HG03196 (cell line): ENCODE results near the gene LGALS8.
"Not testable (repeated sequence)": the region's sequence is repeated elsewhere in the genome, so short reads cannot be mapped to it uniquely, and the experiment has no call there.

Experiments
- ATAC-seq: cut with Tn5 transposase; IDR thresholded peaks from one replicate; pipeline ENCODE4 v1.9.1; 2021; ENCODE audit not compliant: unreplicated experiment

Gene LGALS8

DNA sequence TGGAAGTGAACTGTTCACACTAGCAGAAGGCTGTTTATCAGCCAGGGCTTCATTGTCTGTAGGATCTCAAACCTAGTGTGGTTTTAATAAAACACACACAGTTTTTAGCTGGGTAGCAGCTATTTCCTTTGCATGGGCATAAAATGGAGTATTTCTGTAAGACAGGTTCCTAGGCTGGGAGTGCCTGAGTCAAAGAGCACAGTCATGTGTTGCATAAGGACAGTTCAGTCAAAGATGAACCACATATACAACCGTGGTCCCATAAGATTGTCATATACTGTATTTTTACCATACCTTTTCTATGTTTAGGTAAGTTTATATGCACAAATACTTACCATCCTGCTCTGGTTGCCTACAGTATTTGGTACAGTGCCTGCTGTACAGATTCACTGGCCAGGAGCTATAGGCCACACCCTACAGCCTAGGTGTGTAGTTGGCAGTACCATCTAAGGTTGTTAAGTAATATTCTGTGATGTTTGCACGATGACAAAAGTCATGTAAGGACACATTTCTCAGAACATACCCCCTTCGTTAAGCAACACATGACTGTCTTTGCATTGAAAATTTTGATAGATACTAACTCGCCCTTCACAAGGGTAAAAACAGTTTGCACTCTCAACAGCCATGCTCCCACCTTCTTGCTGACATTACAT, 17.2 kb downstream of the LGALS8 start:
- no peak for ATAC-seq

DNA sequence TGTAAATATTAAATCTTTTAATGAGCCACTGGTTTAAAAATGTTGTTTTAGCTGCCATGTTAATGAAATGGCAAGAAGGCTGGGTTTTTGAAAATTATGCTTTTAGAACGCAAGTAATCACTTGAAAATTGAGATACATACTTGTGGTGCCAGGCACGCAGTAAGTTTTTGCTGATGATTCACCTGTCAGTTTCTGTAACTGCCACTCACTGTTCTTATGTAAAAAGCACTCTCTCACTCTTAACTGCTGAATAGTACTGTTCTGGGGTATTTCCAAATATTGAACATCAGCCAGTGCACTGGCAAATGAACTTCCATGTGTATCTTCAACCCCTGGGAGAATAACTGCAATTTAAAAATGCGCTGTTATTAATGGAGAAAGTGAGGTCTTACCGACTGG, 17.9 kb downstream of the LGALS8 start:
- ATAC-seq = no peak

DNA sequence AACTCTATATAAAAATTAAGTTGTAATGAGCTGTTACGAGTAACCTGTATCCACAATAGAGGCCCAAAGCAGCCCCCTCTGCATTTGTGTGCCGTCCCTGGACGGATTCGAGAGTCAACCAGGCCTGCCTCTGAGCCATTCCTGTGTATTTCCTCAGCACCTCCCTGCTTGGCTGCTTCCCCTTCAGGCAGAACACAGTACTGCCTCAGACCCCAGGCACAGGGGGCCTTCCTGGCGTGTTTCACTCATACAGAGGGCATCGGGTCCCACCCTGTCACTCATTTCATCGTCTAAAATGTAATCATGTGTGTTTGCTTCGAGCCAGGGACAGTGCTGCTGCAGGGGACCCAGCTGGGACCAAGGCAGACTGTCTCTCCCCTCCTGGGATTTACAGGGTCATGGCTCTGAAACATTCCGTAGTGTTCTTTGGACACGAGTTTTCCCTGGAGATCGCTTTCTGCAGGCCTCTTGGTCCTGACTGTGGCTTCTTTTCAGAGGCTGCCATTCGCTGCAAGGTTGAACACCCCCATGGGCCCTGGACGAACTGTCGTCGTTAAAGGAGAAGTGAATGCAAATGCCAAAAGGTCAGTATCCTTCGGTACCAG, 19.4 kb downstream of the LGALS8 start:
- ATAC-seq = no peak

DNA sequence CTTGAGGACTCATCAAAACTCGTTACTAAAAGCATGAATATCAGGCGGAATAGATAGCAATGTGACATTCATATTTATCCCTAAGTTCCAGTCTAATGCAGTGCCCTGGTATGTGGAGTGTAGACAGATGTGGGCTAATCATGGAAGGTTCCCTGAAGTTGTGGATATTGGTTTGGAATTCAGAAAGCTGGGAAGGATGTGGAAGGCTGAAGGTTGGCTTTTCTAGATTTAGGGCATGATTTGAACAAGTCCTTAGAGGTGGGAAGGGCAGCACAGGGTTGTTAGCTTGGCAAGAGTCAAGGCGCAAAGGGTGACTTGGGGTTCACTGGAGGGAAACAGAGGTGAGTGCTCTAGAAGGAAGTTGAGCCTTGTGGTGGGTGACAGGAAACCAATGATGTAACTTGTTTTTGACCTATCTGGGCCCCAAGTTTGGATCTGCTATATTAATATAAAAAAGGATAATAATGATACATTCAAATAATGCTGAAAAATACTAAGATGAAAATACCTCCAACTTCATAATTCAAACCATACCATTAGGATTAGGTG, 21.9 kb downstream of the LGALS8 start:
- ATAC-seq = no peak

DNA sequence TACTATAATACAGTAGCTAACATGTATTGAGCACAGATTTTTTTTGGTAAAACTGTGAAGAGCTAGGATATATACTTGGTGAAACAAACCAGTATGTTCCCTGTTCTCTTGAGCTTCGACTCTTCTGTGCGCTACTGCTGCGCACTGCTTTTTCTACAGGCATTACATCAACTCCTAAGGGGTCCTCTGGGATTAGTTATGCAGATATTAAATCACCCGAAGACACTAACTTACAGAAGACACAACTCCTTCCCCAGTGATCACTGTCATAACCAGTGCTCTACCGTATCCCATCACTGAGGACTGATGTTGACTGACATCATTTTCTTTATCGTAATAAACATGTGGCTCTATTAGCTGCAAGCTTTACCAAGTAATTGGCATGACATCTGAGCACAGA, 24.7 kb downstream of the LGALS8 start:
- no peak for ATAC-seq

DNA sequence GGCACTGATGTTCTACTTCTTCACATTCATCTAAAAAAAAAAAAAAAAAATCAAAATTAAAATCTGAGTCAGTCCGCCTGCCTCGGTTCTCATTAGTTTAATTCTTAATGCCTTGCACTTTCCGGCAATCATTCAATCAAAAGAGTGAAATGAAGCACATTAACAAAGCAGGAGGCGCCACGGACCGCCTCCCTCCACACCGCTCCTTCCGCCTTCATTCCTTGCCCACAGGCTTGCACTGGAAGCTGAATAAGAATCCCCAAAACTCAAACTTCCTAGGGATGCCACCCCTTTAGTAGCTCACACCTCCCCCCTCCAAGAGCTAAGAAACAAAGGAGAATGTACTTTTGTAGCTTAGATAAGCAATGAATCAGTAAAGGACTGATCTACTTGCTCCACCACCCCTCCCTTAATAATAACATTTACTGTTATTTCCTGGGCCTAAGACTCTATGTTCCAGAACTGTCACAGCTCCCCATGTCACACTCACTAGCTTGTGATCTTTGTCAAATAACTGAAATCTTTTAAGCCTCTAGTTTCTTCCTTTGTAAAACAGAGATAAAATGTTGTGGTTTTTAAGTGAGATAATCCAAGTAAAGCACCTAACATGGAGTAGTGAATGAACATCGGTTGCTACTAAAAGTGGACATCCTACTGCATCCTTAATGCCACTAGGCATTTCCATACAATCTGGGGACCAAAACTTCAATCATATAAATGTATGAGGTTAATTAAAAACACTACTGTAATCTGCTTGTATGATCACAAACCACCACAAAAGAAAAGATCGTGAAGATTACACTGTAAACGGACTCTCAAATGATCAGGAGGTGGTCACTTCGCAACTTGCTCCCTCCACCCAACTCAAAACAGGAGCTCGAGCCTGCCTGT, 27.4 kb downstream of the LGALS8 start:
- ATAC-seq = no peak

DNA sequence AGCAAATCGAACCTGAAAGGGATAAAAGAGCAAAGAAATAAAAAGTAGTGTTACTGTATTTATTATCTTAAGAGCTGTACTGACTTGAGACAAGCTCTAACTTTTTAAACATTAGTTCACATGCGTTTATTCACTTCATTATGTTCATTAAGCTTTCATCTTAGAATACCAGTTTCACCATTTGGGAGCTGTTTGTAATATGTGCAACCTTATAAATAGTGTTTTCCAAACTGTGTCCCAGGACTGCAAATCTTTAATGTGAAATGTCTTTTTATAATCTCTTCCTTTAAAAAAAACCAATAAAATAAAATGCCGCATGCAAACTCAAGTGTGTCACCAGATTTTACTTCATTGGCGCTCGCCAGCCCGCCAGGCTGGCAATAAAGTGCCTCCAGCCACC, 28.3 kb downstream of the LGALS8 start:
- no peak for ATAC-seq

DNA sequence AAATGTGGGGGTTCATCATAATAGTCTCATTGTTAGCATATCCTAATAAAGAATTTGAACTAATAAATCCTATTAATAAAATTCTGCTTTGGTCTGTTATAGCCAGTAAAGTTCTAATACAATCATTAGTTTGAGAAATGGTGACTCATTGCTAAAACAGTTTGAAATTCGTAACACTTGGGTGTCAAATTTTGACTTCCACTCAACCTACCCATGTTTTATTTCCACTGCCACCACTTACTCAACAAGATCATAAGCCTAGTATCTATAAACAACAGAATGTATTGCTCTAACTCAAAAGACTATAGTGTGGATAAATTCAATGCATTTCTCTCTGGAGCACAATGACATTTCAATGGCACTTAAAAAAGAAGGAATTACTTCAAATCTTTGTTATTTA, 29.1 kb downstream of the LGALS8 start:
- no peak for ATAC-seq

DNA sequence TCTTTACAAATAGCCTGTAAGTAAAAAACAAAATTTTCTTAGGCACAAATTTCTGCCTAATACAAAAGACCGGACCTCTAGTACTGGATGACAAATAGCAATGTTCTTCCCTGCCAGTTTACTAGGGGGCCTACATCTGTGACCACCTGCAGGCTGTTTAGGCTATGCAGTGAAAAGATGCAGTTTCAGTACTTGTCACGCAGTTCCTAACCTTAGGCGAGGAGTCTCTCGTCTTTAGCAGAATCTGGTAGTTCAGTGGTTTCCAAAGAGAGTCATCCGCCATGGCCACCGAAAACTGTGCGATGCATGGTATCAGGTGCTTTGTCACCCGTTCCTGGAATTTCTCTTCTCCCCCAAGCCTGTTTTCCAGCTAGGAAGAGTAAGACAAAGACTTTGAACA, 29.6 kb downstream of the LGALS8 start:
- ATAC-seq = no peak

DNA sequence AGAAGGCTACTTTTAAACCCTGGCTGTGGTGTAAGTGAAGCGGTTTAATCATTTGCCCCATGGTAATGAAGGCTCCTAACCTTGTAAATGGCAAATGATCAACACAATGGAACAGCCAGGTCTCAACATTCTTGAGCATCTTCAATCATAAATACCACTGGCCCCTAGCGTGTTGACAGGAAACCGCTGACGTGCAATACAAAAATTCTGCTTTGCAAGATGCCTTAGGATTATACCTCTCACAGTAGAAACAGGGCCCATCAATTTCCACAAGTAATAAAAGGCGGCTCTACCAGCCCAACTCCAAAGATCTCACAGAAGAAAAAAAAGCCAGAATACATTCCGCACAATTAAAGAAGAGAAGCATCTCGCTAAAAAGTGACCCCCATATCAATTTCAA, 32.8 kb downstream of the LGALS8 start:
- no peak for ATAC-seq

DNA sequence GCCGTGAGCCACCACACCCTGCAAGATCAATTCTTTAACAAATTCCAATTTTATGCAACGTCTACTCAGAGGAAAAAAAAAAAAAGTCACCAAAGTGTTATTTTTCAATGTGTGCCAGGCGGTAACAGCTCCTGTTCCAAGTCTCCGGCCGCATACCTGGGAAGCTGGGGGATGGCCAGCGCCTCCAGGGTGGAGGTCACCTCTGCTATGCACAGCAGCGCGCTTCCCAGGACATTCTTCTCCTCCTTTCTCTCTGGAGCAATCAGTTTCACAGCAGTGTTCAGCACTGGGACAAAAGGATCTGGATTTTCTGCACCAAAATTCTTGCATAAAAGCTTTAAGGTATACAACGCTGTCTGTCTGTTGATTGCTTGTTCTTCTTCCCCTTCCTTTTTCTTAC, 34.3 kb downstream of the LGALS8 start:
- ATAC-seq = no peak

DNA sequence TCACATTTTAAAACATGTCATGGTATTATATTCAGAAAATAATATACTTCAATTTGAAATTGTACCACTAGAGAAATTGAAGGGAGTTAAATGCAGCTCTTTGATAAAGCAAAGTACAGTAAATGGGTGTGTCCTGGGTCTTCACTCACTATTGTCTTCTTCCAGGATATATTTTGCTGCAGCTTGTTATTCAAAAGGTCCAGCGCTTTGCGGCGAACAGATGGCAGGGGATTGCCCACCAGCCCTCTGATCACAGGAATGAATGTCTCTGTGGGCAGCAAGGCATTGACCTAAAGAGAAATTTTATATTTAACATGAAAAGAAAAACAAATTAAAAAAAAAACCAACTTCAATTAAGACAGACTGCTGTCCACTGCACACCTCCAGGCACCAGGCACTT, 35.1 kb downstream of the LGALS8 start:
- ATAC-seq = no peak

DNA sequence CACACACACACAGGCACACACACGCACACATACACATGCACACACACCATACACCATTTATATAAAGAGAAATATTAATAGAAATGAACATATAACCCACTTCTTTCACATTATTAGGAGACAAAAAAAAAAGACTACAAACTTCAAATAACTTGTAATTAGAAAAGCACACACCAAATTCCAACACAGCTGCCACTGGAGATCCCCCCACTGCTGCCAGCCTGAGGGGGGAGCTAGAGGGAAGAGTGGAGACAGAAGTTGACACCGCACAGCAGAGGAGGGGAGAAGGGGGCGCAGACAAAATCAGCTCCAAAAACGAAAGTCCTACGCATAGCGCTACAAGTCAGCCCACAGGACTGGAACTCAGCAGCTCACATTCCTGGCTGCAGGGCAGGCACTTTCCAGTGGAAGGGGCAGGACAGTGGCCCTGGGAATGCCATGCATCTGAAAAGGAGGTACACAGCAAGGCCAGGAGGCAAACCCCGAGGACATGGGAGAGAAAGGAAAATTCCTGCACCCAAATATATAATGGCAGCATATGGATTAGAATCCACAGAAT, 36.5 kb downstream of the LGALS8 start:
- ATAC-seq = no peak

DNA sequence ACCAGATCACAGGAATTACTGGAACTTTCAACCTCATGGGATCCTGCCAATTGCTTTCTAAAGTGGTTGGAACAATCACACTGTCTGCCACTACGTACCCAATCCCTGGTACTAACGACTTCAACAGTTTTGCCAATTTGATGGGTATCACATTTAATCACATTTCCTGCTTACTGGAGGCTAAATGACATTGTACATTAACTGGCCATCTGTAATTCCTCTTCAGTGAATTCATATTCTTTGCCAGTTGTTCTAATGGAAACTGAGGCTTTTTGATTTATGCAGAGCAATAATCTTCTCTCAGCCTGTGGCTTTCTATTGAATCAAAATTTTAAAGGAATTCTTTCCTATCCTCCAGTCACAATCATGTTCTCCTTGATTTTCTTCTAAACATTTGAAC, 38.2 kb downstream of the LGALS8 start:
- ATAC-seq = no peak

DNA sequence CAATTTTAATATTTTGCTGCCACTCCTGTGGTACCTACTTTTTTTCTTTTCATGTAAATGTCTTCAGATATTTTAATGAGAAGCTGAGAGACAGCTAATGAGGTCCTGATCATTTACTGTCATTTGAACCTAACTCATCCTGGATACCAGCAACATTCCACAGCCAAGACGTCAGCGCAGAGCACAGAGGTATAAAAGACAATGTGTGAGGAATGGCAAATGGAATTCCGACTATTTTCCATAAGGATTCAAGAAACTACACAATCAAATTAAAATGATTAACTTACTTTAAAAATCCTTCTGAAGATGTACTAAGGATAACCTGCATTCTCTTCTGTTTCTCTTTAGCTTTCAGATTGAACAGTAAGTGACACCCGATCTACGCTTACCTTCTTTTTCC, 41.7 kb downstream of the LGALS8 start:
- ATAC-seq = no peak

DNA sequence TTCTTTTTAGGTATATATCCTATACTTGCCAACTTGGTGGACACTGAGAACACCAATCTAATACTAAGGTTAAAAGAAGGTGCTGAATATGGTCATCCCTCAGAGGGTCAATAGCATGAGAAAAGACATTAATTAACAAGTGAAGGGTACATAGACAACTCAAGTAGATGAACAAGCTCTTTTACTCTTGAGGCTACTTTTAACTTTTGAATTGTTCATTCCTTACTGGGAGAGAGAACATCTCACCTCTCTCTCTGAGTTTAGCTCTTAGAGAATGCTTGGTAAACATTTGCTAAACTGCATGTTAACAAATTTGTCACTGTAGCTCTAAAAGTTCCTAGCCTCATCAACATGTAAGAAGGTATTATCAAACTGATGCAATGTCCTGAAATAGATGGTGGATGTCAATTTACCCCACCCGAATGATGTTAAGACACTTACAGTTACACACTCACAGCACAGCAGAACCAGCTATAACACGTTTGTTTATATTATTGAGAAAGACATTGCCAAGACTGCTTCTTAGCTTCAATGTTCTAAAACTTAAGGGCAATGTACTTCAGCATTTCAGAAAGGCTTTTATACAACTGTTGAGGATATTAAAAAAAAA, 44.6 kb downstream of the LGALS8 start:
- no peak for ATAC-seq

DNA sequence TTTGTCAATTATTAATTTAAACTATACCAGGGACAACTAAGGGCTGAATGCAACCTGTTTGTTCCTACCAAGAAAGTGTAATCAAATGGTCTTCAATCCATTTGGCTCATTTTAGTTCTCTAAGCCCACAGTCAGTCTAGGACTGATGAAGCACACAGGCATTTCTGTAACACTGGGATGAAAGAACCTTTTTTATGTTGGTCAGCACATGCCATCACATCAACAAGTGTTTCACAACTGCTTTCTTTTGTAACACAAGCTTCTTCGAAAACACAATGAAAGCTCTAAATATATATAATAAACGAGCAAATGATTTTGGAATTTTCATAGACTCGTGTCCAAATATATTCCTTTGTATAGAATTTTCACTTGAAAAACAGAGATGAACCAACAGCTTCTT, 51.7 kb downstream of the LGALS8 start:
- no peak for ATAC-seq

DNA sequence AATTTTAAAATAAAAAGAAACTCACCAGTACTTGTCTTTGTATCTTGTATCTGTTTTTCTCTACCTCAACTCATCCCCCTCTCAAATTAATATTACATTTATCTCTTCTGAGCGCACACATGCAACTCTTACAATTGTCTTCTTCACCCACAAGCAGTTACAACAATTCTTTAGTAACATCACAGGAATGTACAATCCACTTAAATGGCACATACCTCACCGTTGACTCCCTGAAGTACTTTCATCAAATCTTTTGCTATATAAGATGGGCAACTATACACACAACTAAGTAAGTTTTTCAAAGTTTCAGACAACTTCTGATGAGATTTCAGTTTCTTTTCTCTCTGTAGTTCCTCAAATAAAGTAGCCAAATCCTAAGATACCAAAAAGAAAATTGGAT, 52.2 kb downstream of the LGALS8 start:
- ATAC-seq = no peak

DNA sequence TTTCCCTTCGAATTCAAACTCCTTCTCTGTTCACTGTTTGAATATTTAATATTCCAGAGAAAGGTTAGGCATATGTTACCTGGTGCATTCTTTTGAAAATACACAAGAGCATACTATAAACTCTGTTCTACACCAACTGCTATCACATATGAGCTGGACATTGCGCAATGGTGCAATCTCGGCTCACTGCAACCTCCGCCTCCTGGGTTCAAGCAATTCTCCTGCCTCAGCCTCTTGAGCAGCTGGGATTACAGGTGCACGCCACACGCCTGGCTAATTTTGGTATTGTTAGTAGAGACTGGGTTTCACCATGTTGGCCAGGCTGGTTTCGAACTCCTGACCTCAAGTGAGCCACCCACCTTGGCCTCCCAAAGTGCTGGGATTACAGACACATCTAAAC, 53.3 kb downstream of the LGALS8 start:
- ATAC-seq = not testable (repeated sequence)

DNA sequence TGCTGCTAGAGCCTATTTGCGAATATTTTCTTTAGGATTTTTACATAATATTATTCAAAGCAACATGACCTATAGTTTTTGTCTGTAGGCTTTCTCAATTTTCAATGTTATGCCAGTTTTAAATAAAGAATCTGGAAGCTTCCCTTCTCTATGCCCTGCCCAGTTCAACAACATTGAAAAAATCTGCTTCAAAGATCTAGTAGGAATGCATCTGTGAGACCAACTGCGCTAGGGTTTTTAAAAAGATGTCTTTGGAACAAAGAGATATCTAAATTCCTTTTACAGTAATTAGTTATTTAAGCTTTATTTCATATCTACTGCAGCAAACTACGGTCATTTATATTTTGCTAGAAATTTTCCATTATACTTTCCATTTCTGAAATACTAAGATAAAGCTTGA, 54.9 kb downstream of the LGALS8 start:
- no peak for ATAC-seq

DNA sequence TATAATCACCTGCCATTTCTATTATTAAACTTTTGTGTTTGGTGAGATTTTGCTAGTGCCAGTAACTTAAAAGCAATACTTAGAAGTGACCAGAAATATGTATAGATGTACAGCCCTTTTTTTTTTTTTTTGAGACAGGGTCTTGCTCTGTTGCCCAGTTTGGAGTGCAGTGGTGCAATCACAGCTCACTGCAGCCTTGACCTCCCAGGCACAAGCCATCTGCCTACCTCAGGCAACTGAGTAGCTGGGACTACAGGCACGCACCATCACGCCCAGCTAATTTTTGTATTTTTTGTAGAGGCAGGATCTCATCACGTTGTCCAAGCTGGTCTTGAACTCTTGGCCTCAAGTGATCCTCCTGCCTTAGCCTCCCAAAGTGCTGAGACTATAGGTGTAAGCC, 56.6 kb downstream of the LGALS8 start:
- not testable (repeated sequence) for ATAC-seq
